ENCODE results near the gene ATP2A2. TPM values are rescaled to one million over a fixed set of nuclear protein-coding genes. Genes with fewer than 3 reads are reported as not detected.

The ATP2A2 gene
- total and polyA plus RNA-seq, 2 donors from 2014 or later = 37.2 to 221 TPM

DNA sequence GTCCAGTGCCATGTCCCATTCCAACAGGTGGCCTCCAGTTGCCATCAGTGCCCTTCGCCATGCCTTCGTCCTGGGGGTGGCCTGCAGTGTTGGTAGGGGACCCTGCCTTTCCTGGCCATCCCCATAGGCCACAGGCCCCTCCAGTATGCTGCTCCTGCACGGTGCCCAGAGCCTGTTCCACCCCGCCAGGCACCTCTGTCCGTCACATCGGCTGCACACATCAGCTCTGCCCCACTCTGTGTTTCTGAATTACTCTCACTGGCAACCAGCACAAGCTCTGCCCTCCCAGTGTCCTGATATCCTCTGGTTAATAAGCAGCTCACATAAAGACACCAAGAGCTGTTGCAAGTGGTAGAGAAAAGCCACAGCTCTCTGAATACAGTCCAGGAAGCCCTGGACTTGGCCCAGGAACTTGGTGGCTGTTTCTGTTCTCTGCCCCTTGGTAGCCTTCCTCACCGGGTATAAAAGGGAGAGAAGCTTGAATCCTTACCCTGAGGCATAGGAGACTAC lies 31.3 kb upstream of the ATP2A2 start:
- Histone ChIP-seq H3K36me3 (ENCODE audit: control insufficient read depth in 2 of 3, insufficient read depth in 3 of 3, low read length in 3 of 3) (no peaks in the 10 kb centered on the region), H3K9me3 (ENCODE audit: control insufficient read depth in 2 of 3, insufficient read depth in 1 of 3, low read length in 3 of 3) (no peaks in the 10 kb centered on the region), H3K27me3 (ENCODE audit: control insufficient read depth, insufficient read depth, low read length) (no peaks in the 10 kb centered on the region), H3K4me3 (ENCODE audit: low read length in 3 of 3) (peak overlapping the region in 2 of 3 donors; percentile 16 to 23), H3K27ac (ENCODE audit: low read depth in 2 of 2, low read length in 2 of 2) (peak overlapping the region; percentile 76 to 81), H3K4me1 (ENCODE audit: control insufficient read depth in 2 of 3, insufficient read depth in 2 of 3, low read depth in 1 of 3, low read length in 3 of 3) (peaks cover 11 to 62% (median 47%) of the 10 kb centered on the region in 3 donors), H3K9ac (ENCODE audit: low read length in 3 of 3) (peak overlapping the region in 1 of 3 donors; percentile 3)
- TF ChIP-seq, protein P1, sequence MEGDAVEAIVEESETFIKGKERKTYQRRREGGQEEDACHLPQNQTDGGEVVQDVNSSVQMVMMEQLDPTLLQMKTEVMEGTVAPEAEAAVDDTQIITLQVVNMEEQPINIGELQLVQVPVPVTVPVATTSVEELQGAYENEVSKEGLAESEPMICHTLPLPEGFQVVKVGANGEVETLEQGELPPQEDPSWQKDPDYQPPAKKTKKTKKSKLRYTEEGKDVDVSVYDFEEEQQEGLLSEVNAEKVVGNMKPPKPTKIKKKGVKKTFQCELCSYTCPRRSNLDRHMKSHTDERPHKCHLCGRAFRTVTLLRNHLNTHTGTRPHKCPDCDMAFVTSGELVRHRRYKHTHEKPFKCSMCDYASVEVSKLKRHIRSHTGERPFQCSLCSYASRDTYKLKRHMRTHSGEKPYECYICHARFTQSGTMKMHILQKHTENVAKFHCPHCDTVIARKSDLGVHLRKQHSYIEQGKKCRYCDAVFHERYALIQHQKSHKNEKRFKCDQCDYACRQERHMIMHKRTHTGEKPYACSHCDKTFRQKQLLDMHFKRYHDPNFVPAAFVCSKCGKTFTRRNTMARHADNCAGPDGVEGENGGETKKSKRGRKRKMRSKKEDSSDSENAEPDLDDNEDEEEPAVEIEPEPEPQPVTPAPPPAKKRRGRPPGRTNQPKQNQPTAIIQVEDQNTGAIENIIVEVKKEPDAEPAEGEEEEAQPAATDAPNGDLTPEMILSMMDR (IDR thresholded peaks at IDR 0.05; ENCODE audit: borderline replicate concordance, extremely low read depth, insufficient read depth) = no peak
- DNase-seq (peak; percentile 51 to 82 (median 73)), FAIRE-seq (no peak)
- intact Hi-C loops (cut with DNase I) = no loop called here

DNA sequence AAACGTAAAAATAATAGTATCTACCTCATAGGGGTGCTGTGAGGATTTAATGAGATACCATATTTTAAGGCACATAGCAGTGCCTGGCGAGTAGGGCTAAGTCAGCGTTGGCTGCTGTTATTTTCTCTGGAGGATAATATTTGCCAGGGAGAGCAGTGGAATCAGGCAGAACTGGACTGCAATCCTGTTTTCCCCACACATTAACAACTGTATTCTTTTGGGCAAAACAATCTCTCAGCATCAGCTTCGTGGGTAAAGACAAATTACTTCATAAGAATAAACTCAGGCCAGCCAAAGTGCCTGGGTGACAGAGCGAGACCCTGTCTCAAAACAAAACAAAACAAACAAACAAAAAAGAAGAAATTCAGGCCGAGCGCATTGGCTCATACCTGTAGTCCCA lies 29.7 kb upstream of the ATP2A2 start:
- TF ChIP-seq, protein P1 (IDR thresholded peaks at IDR 0.05; ENCODE audit: borderline replicate concordance, extremely low read depth, insufficient read depth) = no peak

DNA sequence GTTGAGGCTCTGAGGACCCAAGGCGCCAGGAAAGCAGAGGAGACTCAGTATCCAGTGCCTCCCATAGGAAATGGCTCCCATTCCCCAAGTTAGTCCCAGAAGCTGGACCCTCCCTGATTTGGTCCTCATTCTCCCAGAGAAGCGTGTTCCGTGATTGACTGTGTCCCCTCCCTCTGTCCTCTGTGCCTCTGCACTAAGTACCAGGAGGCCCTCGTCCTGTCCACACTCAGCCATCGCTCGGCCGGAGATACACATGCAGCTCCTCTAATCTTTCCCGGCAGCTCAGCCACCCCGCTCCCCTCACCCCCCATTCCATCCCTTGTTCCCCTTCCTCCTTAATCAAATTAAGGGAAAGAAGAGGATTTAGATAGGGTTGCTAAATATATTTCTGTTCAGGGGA lies 28.3 kb upstream of the ATP2A2 start:
- H3K36me3 ChIP-seq (ENCODE audit: control insufficient read depth in 2 of 3, insufficient read depth in 3 of 3, low read length in 3 of 3) = no peaks in the 10 kb centered on the region
- DNase-seq = peak in 1 of 5 donors; percentile 74
- H3K9ac ChIP-seq (ENCODE audit: low read length in 3 of 3) = peak overlapping the region in 1 of 3 donors; percentile 8
- peaks cover 11 to 36% (median 31%) of the 10 kb centered on the region in 3 donors for H3K4me1 ChIP-seq (ENCODE audit: control insufficient read depth in 2 of 3, insufficient read depth in 2 of 3, low read depth in 1 of 3, low read length in 3 of 3)
- H3K27ac ChIP-seq (ENCODE audit: low read depth in 2 of 2, low read length in 2 of 2) = peak overlapping the region; percentile 25 to 72
- FAIRE-seq = no peak
- no peaks in the 10 kb centered on the region for H3K27me3 ChIP-seq (ENCODE audit: control insufficient read depth, insufficient read depth, low read length)
- TF ChIP-seq, protein P1 (IDR thresholded peaks at IDR 0.05; ENCODE audit: borderline replicate concordance, extremely low read depth, insufficient read depth) = no peak
- H3K4me3 ChIP-seq (ENCODE audit: low read length in 3 of 3) = no peak overlapping the region
- intact Hi-C loops (cut with DNase I) = no loop called here
- H3K9me3 ChIP-seq (ENCODE audit: control insufficient read depth in 2 of 3, insufficient read depth in 1 of 3, low read length in 3 of 3) = no peaks in the 10 kb centered on the region

More for the DNA sequence above, 29.7 kb upstream of the ATP2A2 start:
- no peak overlapping the region for H3K4me3 ChIP-seq (ENCODE audit: low read length in 3 of 3)
- H3K36me3 ChIP-seq (ENCODE audit: control insufficient read depth in 2 of 3, insufficient read depth in 3 of 3, low read length in 3 of 3) = no peaks in the 10 kb centered on the region
- no peak overlapping the region for H3K27ac ChIP-seq (ENCODE audit: low read depth in 2 of 2, low read length in 2 of 2)
- H3K27me3 ChIP-seq (ENCODE audit: control insufficient read depth, insufficient read depth, low read length) = no peaks in the 10 kb centered on the region
- no peaks in the 10 kb centered on the region for H3K9me3 ChIP-seq (ENCODE audit: control insufficient read depth in 2 of 3, insufficient read depth in 1 of 3, low read length in 3 of 3)
- FAIRE-seq (no peak), DNase-seq (no peak)
- no peak overlapping the region for H3K9ac ChIP-seq (ENCODE audit: low read length in 3 of 3)
- intact Hi-C loops (cut with DNase I) = no loop called here
- H3K4me1 ChIP-seq (ENCODE audit: control insufficient read depth in 2 of 3, insufficient read depth in 2 of 3, low read depth in 1 of 3, low read length in 3 of 3) = peaks cover 11 to 47% (median 42%) of the 10 kb centered on the region in 3 donors
